IMR-90 (cell line): ENCODE data around the gene KCNT1. TPM values are rescaled to one million over a fixed set of nuclear protein-coding genes. Genes with fewer than 3 reads are reported as not detected.

Experiments used
- ATAC-seq: fragments of 200-7000 bp; cut with Tn5 transposase; 2 replicates; pipeline ENCODE4 v1.9.1; 2020; ENCODE audit warnings: low read depth, mild to moderate bottlenecking, moderate library complexity
- BruUV-seq: library from RNA; stranded (reverse); fragments of 400-500 nt; replicated peaks from 2 replicates; lab custom pipeline; 2021; lab: Mats Ljungman, UMichigan
- CTCF ChIA-PET: fragments of 300-600 bp; formaldehyde crosslinking; extraction: SDS; loops from one replicate; lab custom pipeline; 2021; ENCODE audit warnings: antibody characterized with exemption; lab: Yijun Ruan, JAX
- POLR2A ChIA-PET: fragments of 300-600 bp; sonication (Branson Sonifier 250); formaldehyde crosslinking; loops from one replicate; lab custom pipeline; 2022; ENCODE audit warnings: antibody characterized with exemption; ENCODE audit not compliant: unreplicated experiment; lab: Charles Lee
- DNase-seq: peaks from one replicate; pipeline ENCODE4 v3.0.0; 2013
- H2AFZ ChIP-seq: replicated peaks from 2 replicates; pipeline ENCODE3; 2013; ENCODE audit warnings: low read length, mild to moderate bottlenecking; ENCODE audit not compliant: poor library complexity
- H2AK5ac ChIP-seq: 2 replicates; pipeline ENCODE4 v1.6.1; 2013; ENCODE audit warnings: low read depth, low read length, inconsistent platforms
- H2AK9ac ChIP-seq: replicated peaks from 2 replicates; pipeline ENCODE3; 2013; ENCODE audit warnings: mild to moderate bottlenecking, low read depth, low read length, moderate library complexity; ENCODE audit not compliant: poor library complexity
- H2BK120ac ChIP-seq: 2 replicates; pipeline ENCODE4 v1.6.1; 2013; ENCODE audit warnings: low read depth, low read length, inconsistent platforms
- H2BK15ac ChIP-seq: 3 replicates; pipeline ENCODE4 v1.6.1; 2013; ENCODE audit warnings: low read depth, low read length, inconsistent platforms
- H2BK20ac ChIP-seq: 2 replicates; pipeline ENCODE4 v1.6.1; 2013; ENCODE audit warnings: low read depth, mild to moderate bottlenecking, inconsistent platforms, low read length, moderate library complexity
- H2BK5ac ChIP-seq: 2 replicates; pipeline ENCODE4 v1.6.1; 2013; ENCODE audit warnings: mild to moderate bottlenecking, low read depth, low read length, inconsistent platforms; ENCODE audit not compliant: poor library complexity, severe bottlenecking
- H3K14ac ChIP-seq: replicated peaks from 2 replicates; pipeline ENCODE4 v1.6.1; 2013; ENCODE audit warnings: low read depth, low read length, inconsistent platforms
- H3K18ac ChIP-seq: 2 replicates; pipeline ENCODE4 v1.6.1; 2013; ENCODE audit warnings: low read depth, low read length, control low read depth
- H3K23ac ChIP-seq: 2 replicates; pipeline ENCODE4 v1.6.1; 2013; ENCODE audit warnings: low read depth, low read length, inconsistent platforms
- H3K27ac ChIP-seq: 2 replicates; pipeline ENCODE4 v1.5.1; 2013; ENCODE audit warnings: mild to moderate bottlenecking, control low read depth, low read length; ENCODE audit not compliant: insufficient read depth
- H3K27me3 ChIP-seq: 2 replicates; pipeline ENCODE4 v1.6.1; 2013; ENCODE audit warnings: low read length; ENCODE audit not compliant: control insufficient read depth, insufficient read depth
- H3K36me3 ChIP-seq: 2 replicates; pipeline ENCODE4 v1.6.1; 2013; ENCODE audit warnings: low read length, mixed read lengths; ENCODE audit not compliant: control insufficient read depth, insufficient read depth
- H3K4ac ChIP-seq: 2 replicates; pipeline ENCODE4 v1.6.1; 2013; ENCODE audit warnings: low read depth, low read length, inconsistent platforms
- H3K4me1 ChIP-seq: 2 replicates; pipeline ENCODE4 v1.6.1; 2013; ENCODE audit warnings: low read length, mixed read lengths; ENCODE audit not compliant: control insufficient read depth, insufficient read depth
- H3K4me2 ChIP-seq: 2 replicates; pipeline ENCODE4 v1.6.1; 2013; ENCODE audit warnings: low read depth, mild to moderate bottlenecking, control low read depth, low read length, moderate library complexity
- H3K4me3 ChIP-seq: 2 replicates; pipeline ENCODE4 v1.5.1; 2013; ENCODE audit warnings: low read depth, mild to moderate bottlenecking, control low read depth, low read length, moderate library complexity; ENCODE audit not compliant: insufficient read depth
- H3K56ac ChIP-seq: 2 replicates; pipeline ENCODE4 v1.6.1; 2013; ENCODE audit warnings: low read length, inconsistent platforms; ENCODE audit not compliant: insufficient read depth; ENCODE audit errors: extremely low read depth
- H3K79me1 ChIP-seq, 2 experiments: 2 replicates each; pipeline ENCODE4 v1.6.1; 2013; ENCODE audit warnings: low read length in 2 of 2, inconsistent platforms in 1 of 2, low read depth in 1 of 2
- H3K9ac ChIP-seq: 2 replicates; pipeline ENCODE4 v1.6.1; 2013; ENCODE audit warnings: low read depth, low read length, control low read depth
- H3K9me1 ChIP-seq: 2 replicates; pipeline ENCODE4 v1.6.1; 2013; ENCODE audit warnings: low read length, inconsistent platforms; ENCODE audit not compliant: insufficient read depth
- H3K9me3 ChIP-seq: 2 replicates; pipeline ENCODE4 v1.6.1; 2013; ENCODE audit warnings: low read length; ENCODE audit not compliant: control insufficient read depth, insufficient read depth
- H4K20me1 ChIP-seq: 2 replicates; pipeline ENCODE4 v1.6.1; 2013; ENCODE audit warnings: low read length, inconsistent platforms; ENCODE audit not compliant: insufficient read depth
- H4K5ac ChIP-seq: 2 replicates; pipeline ENCODE4 v1.6.1; 2013; ENCODE audit warnings: mild to moderate bottlenecking, low read depth, low read length, control low read depth
- H4K8ac ChIP-seq, 2 experiments: 2 replicates each; pipeline ENCODE4 v1.6.1; 2013; ENCODE audit warnings: low read depth in 2 of 2, low read length in 2 of 2, control low read depth in 1 of 2, inconsistent platforms in 1 of 2
- H4K91ac ChIP-seq: 2 replicates; pipeline ENCODE4 v1.6.1; 2013; ENCODE audit warnings: low read depth, low read length, inconsistent platforms; ENCODE audit not compliant: insufficient read depth
- BHLHE40 ChIP-seq: fragments of 150-350 bp; IDR thresholded peaks from 2 replicates; pipeline ENCODE4 v1.6.1; 2016; ENCODE audit warnings: mild to moderate bottlenecking, low read depth, low read length
- CEBPB ChIP-seq: IDR thresholded peaks from 2 replicates; pipeline ENCODE4 v1.6.1; 2012; ENCODE audit warnings: low read depth, low read length, improper control_type of control experiment
- CHD1 ChIP-seq: IDR thresholded peaks from 2 replicates; pipeline ENCODE4 v1.6.1; 2012; ENCODE audit warnings: low read depth, low read length, improper control_type of control experiment
- CTCF ChIP-seq: conservative IDR thresholded peaks from 2 replicates; pipeline ENCODE4 v1.5.1; 2012; ENCODE audit warnings: mild to moderate bottlenecking, low read depth, low read length, improper control_type of control experiment
- ELK1 ChIP-seq: fragments of 150-350 bp; IDR thresholded peaks from 2 replicates; pipeline ENCODE4 v1.6.1; 2016; ENCODE audit warnings: low read depth, mild to moderate bottlenecking, low read length, moderate library complexity, borderline replicate concordance
- FOS ChIP-seq: fragments of 150-350 bp; IDR thresholded peaks from 2 replicates; pipeline ENCODE4 v1.6.1; 2016; ENCODE audit warnings: low read depth, low read length
- MAFK ChIP-seq: IDR thresholded peaks from 2 replicates; pipeline ENCODE4 v1.6.1; 2012; ENCODE audit warnings: low read depth, low read length, improper control_type of control experiment
- MAZ ChIP-seq: IDR thresholded peaks from 2 replicates; pipeline ENCODE4 v1.6.1; 2012; ENCODE audit warnings: low read depth, mild to moderate bottlenecking, low read length, improper control_type of control experiment, moderate library complexity, borderline replicate concordance
- MXI1 ChIP-seq: IDR thresholded peaks from 2 replicates; pipeline ENCODE4 v1.6.1; 2012; ENCODE audit warnings: low read depth, mild to moderate bottlenecking, low read length, moderate library complexity, borderline replicate concordance
- NFE2L2 ChIP-seq: fragments of 150-350 bp; IDR thresholded peaks from 2 replicates; pipeline ENCODE4 v1.6.1; 2016; ENCODE audit warnings: low read depth, mild to moderate bottlenecking, low read length
- POLR2A ChIP-seq: IDR thresholded peaks from 2 replicates; pipeline ENCODE4 v1.6.1; 2012; ENCODE audit warnings: mild to moderate bottlenecking, low read depth, low read length
- RAD21 ChIP-seq: IDR thresholded peaks from 2 replicates; pipeline ENCODE4 v1.6.1; 2012; ENCODE audit warnings: low read length, improper control_type of control experiment
- RCOR1 ChIP-seq: IDR thresholded peaks from 2 replicates; pipeline ENCODE4 v1.6.1; 2012; ENCODE audit warnings: mild to moderate bottlenecking, low read length, improper control_type of control experiment; ENCODE audit not compliant: insufficient replicate concordance
- RFX5 ChIP-seq: IDR thresholded peaks from 2 replicates; pipeline ENCODE4 v1.8.0; 2012; ENCODE audit warnings: low read depth, mild to moderate bottlenecking, low read length, moderate library complexity
- SMC3 ChIP-seq: fragments of 150-350 bp; IDR thresholded peaks from 2 replicates; pipeline ENCODE4 v1.6.1; 2016; ENCODE audit warnings: low read depth, mild to moderate bottlenecking, antibody characterized with exemption, low read length, moderate library complexity
- USF2 ChIP-seq: fragments of 150-350 bp; IDR thresholded peaks from 2 replicates; pipeline ENCODE4 v1.6.1; 2017; ENCODE audit warnings: mild to moderate bottlenecking, antibody characterized with exemption, low read length, low read depth
- WGBS, 2 experiments: methylation state at CpG; one replicate each; pipeline versions ENCODE4 v1.1.5 to v1.1.7; 2013; ENCODE audit warnings: missing lambda C conversion rate in 2 of 2; ENCODE audit not compliant: insufficient read length in 1 of 2; ENCODE audit errors: extremely low coverage in 2 of 2; 5-methylcytosine and 5-hydroxymethylcytosine counted together
- dilution Hi-C: fragments of 300-500 bp; cut with HindIII; formaldehyde crosslinking; loops from one replicate; pipeline ENCODE4 v1.14.3; 2018; ENCODE audit warnings: low sequenced_read_pairs; ENCODE audit not compliant: unreplicated experiment
- in situ Hi-C: fragments of 300-500 bp; cut with MboI; formaldehyde crosslinking; loops from 3 replicates; pipeline ENCODE4 v1.14.3; 2019; ENCODE audit warnings: low sequenced_read_pairs, inconsistent platforms, mixed read lengths
- intact Hi-C: fragments of 100-400 bp; cut with micrococcal nuclease; formaldehyde crosslinking; loops from 2 replicates; pipeline ENCODE4 v1.10.0; 2022
- polyA plus RNA-seq, 3 experiments: library from polyadenylated mRNA; depleted of rRNA; stranded (reverse); fragments of >200 nt; gene quantifications; 2 replicates each; pipeline ENCODE4 v1.2.3, GENCODE V29; 2012; ENCODE audit warnings: low replicate concordance in 1 of 3
- total RNA-seq: library from RNA; depleted of rRNA; stranded (reverse); fragments of >200 nt; gene quantifications from 2 replicates; pipeline ENCODE4 v1.2.3, GENCODE V29; 2012

The KCNT1 gene
- total and polyA plus RNA-seq, 2 of the 4 experiments (the other 2 are of a cell fraction) = not detected

GRCh38 chr9:135820661-135821060 lies 118.7 kb downstream of the KCNT1 start:
- Histone ChIP-seq H3K79me1 (peaks cover 9 to 10% of the 10 kb centered on the region in 2 experiments), H4K20me1 (peaks cover 3% of the 10 kb centered on the region), H3K14ac (no peak overlapping the region), H3K27ac (no peak overlapping the region), H3K27me3 (no peaks in the 10 kb centered on the region), H3K56ac (no peak overlapping the region), H2AK5ac (no peak overlapping the region), H2BK5ac (no peak overlapping the region), H4K8ac (no peak overlapping the region), H3K23ac (no peak overlapping the region), H2BK20ac (no peak overlapping the region), H2BK120ac (no peak overlapping the region), H3K9me3 (no peaks in the 10 kb centered on the region), H3K9ac (no peak overlapping the region), H2BK15ac (no peak overlapping the region), H3K4me3 (no peak overlapping the region), H3K36me3 (peaks cover 67% of the 10 kb centered on the region), H2AFZ (no peak overlapping the region), H3K4me1 (no peaks in the 10 kb centered on the region), H3K18ac (no peak overlapping the region), H4K5ac (no peak overlapping the region), H3K4me2 (no peak overlapping the region), H3K4ac (no peak overlapping the region), H3K9me1 (no peaks in the 10 kb centered on the region), H4K91ac (no peak overlapping the region), H2AK9ac (no peak overlapping the region)
- POLR2A ChIA-PET = no interaction called here
- CTCF ChIA-PET = no interaction called here
- TF ChIP-seq NFE2L2 (no peak), RFX5 (no peak), MAFK (no peak), USF2 (no peak), RAD21 (no peak), MAZ (no peak), RCOR1 (no peak), MXI1 (no peak), ELK1 (no peak), FOS (no peak), BHLHE40 (no peak), POLR2A (no peak), CEBPB (no peak), CTCF (no peak), CHD1 (no peak), SMC3 (no peak)
- BruUV-seq = no TSS peak
- WGBS, 2 experiments = 100% methylated on average over 13 of the region's 18 CpGs; no CpG with 5 or more reads in 1 of the 2 experiments
- intact Hi-C loops = no loop called here
- DNase-seq (no peak), ATAC-seq (no peak)
- dilution Hi-C loops = no loop called here
- in situ Hi-C loops = no loop called here
